Smooth muscle cell (in vitro differentiated cells): ENCODE data around the gene BOK. TPM values are rescaled to one million over a fixed set of nuclear protein-coding genes. Genes with fewer than 3 reads are reported as not detected.
A peak's percentile ranks its signal among the peaks of the same experiment; 100 is the strongest.

Source experiments
- DNase-seq: peaks from one replicate; lab custom pipeline; 2025; ENCODE audit not compliant: unreplicated experiment; lab: John Stamatoyannopoulos, UW
- H2AFZ ChIP-seq: fragments of 200-600 bp; sonication (generic); 2 replicates; pipeline ENCODE4 v1.6.0; 2016; ENCODE audit warnings: antibody characterized with exemption, low read depth, mild to moderate bottlenecking
- H3F3A ChIP-seq: fragments of 200-600 bp; sonication (generic); 2 replicates; pipeline ENCODE4 v1.6.0; 2017; ENCODE audit warnings: antibody characterized with exemption, low read depth
- H3K27ac ChIP-seq: fragments of 200-600 bp; sonication (generic); 2 replicates; pipeline ENCODE4 v1.5.1; 2016; ENCODE audit warnings: low read depth, mild to moderate bottlenecking
- H3K27me3 ChIP-seq: fragments of 200-600 bp; sonication (generic); 2 replicates; pipeline ENCODE4 v1.6.1; 2016; ENCODE audit warnings: low read depth, mild to moderate bottlenecking
- H3K36me3 ChIP-seq: fragments of 200-600 bp; sonication (generic); 2 replicates; pipeline ENCODE4 v1.5.1; 2016; ENCODE audit warnings: low read depth
- H3K4me1 ChIP-seq: fragments of 200-600 bp; sonication (generic); 2 replicates; pipeline ENCODE4 v1.5.1; 2016; ENCODE audit warnings: low read depth
- H3K4me2 ChIP-seq: fragments of 200-600 bp; sonication (generic); 2 replicates; pipeline ENCODE4 v1.6.0; 2016; ENCODE audit warnings: mild to moderate bottlenecking
- H3K4me3 ChIP-seq: fragments of 200-600 bp; sonication (generic); 2 replicates; pipeline ENCODE4 v1.5.1; 2016; ENCODE audit warnings: mild to moderate bottlenecking
- H3K79me2 ChIP-seq: fragments of 200-600 bp; sonication (generic); 2 replicates; pipeline ENCODE4 v1.6.0; 2016; ENCODE audit warnings: low read depth, mild to moderate bottlenecking
- H3K9ac ChIP-seq: fragments of 200-600 bp; sonication (generic); 2 replicates; pipeline ENCODE4 v1.6.0; 2016; ENCODE audit warnings: low read depth
- H3K9me3 ChIP-seq: fragments of 200-600 bp; sonication (generic); replicated peaks from 2 replicates; pipeline ENCODE4 v1.5.1; 2016; ENCODE audit warnings: low read depth
- H4K20me1 ChIP-seq: fragments of 200-600 bp; sonication (generic); 2 replicates; pipeline ENCODE4 v1.6.0; 2016; ENCODE audit warnings: low read depth
- WGBS: methylation state at CpG from one replicate; pipeline ENCODE4 v1.1.7; 2016; ENCODE audit warnings: low lambda C conversion rate; 5-methylcytosine and 5-hydroxymethylcytosine counted together
- polyA plus RNA-seq: library from polyadenylated mRNA; unstranded; fragments of >200 nt; fragmentation: Nextera tagmentation; extraction: Ambion mirVana; gene quantifications from 2 replicates; pipeline ENCODE4 v1.2.1, GENCODE V29; 2016
- total RNA-seq: library from RNA; depleted of rRNA; stranded (reverse); fragments of >200 nt; gene quantifications from 2 replicates; pipeline ENCODE4 v1.2.3, GENCODE V29; 2014
- TF ChIP-seq, protein P1 (sequence below): fragments of 200-600 bp; sonication (generic); IDR thresholded peaks from 2 replicates; pipeline ENCODE4 v1.5.1; 2017; ENCODE audit warnings: borderline replicate concordance, mild to moderate bottlenecking, antibody characterized with exemption; ENCODE audit not compliant: insufficient read depth, poor library complexity, severe bottlenecking

Gene BOK
- total and polyA plus RNA-seq, 2 experiments from 2014 or later: 34.9 to 40.8 TPM

DNA sequence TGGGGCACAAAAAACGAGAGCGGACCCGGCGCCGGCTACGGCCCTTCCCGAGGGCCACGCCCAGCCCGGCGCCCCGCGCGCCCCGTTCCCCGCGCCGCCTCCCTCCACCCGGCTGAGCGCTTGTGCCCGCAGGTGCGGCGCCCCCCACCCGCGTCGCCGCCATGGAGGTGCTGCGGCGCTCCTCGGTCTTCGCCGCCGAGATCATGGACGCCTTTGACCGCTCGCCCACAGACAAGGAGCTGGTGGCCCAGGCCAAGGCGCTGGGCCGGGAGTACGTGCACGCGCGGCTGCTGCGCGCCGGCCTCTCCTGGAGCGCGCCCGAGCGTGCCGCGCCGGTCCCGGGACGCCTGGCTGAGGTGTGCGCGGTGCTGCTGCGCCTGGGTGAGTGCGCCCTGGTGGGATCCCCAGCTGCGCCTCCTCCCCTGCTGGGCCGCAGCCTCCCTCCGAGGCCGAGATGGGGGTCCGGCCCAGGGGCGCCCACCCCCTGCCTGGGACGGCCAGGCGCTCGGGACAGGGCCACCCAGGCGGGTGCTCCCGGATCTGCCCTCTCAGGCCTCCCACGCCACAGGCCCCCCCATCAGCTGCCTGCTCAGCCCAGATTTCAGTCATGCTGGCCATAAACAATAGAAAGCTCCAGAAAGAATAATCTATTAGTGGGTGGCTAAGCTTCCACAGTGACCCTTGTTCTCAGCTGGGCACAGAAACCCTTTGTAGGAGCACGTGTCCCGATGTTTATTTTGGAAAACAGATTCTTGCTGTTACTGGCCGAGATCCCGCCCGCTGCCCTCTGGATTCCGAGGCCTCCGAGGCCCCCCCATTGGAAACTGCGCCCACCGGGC, 997 bp downstream of the BOK start:
- Histone ChIP-seq H3K4me2 (peak overlapping the region; percentile 97), H3K27ac (peak overlapping the region; percentile 84), H4K20me1 (peaks cover 47% of the 10 kb centered on the region), H3K9me3 (no peaks in the 10 kb centered on the region), H3K36me3 (no peaks in the 10 kb centered on the region), H2AFZ (peak overlapping the region; percentile 54), H3K4me1 (peaks cover 24% of the 10 kb centered on the region), H3K79me2 (peaks cover 33% of the 10 kb centered on the region), H3K9ac (peak overlapping the region; percentile 64), H3K4me3 (peak overlapping the region; percentile 90), H3F3A (peaks cover 7% of the 10 kb centered on the region), H3K27me3 (no peaks in the 10 kb centered on the region)
- 5% methylated on average over 72 of the region's 78 CpGs for WGBS
- TF ChIP-seq, protein P1, sequence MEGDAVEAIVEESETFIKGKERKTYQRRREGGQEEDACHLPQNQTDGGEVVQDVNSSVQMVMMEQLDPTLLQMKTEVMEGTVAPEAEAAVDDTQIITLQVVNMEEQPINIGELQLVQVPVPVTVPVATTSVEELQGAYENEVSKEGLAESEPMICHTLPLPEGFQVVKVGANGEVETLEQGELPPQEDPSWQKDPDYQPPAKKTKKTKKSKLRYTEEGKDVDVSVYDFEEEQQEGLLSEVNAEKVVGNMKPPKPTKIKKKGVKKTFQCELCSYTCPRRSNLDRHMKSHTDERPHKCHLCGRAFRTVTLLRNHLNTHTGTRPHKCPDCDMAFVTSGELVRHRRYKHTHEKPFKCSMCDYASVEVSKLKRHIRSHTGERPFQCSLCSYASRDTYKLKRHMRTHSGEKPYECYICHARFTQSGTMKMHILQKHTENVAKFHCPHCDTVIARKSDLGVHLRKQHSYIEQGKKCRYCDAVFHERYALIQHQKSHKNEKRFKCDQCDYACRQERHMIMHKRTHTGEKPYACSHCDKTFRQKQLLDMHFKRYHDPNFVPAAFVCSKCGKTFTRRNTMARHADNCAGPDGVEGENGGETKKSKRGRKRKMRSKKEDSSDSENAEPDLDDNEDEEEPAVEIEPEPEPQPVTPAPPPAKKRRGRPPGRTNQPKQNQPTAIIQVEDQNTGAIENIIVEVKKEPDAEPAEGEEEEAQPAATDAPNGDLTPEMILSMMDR: no peak
- DNase-seq: no peak

DNA sequence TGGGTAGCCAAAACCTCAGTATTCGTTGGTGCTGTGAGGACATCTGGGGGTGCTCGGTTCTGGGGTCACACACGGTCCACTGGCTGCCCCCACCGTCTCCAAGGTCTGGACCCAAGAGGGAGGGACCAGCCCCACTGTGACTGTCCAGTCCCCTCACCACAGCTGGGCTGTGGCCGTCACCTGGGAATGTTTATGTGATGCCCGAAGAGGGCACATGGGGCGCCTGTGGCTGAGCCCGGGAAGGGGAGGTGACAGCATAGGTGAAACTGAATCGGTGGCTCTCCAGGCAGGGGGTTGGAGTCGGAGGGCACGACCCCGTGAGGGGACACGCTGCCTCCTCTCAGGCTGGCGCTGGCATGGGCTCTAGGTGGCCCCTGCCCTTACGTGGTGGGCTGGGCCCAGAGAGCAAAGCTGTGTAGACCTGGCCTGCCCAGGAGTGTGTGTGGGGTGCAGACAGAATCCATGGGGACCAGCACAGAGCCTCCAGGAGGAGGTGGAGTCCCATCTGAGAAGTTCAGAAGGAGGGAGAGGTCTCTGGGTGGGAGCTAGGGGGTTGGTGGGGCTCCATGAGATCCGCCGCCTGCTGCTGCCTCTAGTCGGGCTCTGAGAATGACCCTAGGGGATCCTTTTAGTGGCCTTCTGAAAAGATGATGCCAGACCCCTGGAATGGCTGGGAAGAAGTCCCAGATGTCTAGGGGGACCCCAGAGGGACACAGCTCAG, 1.8 kb downstream of the BOK start:
- H3K9ac ChIP-seq: peak overlapping the region; percentile 64
- TF ChIP-seq, protein P1: no peak
- peaks cover 55% of the 10 kb centered on the region for H4K20me1 ChIP-seq
- peaks cover 10% of the 10 kb centered on the region for H3F3A ChIP-seq
- H3K27me3 ChIP-seq: no peaks in the 10 kb centered on the region
- H3K79me2 ChIP-seq: peaks cover 37% of the 10 kb centered on the region
- no peaks in the 10 kb centered on the region for H3K9me3 ChIP-seq
- H3K4me1 ChIP-seq: peaks cover 26% of the 10 kb centered on the region
- WGBS: 73% methylated on average over 18 of the region's 18 CpGs
- peak overlapping the region; percentile 97 for H3K4me2 ChIP-seq
- peak overlapping the region; percentile 84 for H3K27ac ChIP-seq
- no peak for DNase-seq
- no peaks in the 10 kb centered on the region for H3K36me3 ChIP-seq
- peak overlapping the region; percentile 90 for H3K4me3 ChIP-seq
- no peak overlapping the region for H2AFZ ChIP-seq

DNA sequence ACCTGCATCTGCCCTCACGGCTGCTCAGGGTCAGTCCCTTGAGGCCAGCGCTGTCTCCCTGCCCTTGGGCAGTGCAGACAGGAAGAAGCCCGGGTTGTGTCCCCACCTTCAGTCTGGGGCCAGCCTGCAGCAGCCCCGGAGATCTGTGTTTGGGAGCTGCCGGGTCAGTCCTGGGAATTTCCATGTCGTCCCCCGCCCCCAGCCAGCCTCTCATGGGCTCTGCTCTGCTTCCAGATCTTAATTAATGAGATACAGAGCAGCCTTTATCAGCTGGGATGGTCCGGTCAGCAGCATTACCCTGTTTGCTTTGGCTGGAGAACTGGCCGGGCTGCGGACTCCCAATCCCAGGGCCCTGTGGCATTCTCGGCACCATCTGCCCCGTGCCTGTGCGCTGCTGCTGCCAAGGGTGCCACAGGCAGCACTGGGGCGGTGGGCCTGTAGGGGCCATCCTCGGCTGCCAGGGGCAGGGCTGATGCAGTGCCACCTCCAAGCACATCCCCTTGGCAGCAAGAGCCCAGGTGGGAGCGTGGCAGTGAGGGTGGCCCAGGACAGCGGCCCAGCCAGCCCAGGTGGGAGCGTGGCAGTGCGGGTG, 2.4 kb downstream of the BOK start:
- Histone ChIP-seq H2AFZ (no peak overlapping the region), H3K4me3 (peak overlapping the region; percentile 90), H3K27me3 (no peaks in the 10 kb centered on the region), H3K79me2 (peaks cover 44% of the 10 kb centered on the region), H3K4me2 (peak overlapping the region; percentile 97), H3F3A (peaks cover 13% of the 10 kb centered on the region), H3K27ac (peak overlapping the region; percentile 84), H3K36me3 (no peaks in the 10 kb centered on the region), H3K9me3 (no peaks in the 10 kb centered on the region), H3K4me1 (peaks cover 28% of the 10 kb centered on the region), H3K9ac (peak overlapping the region; percentile 64), H4K20me1 (peaks cover 58% of the 10 kb centered on the region)
- TF ChIP-seq, protein P1: no peak
- 35% methylated on average over 16 of the region's 19 CpGs for WGBS
- DNase-seq: peak; percentile 35
